ENCODE data around the gene GLRX3.

- no peak for TF ChIP-seq CTCF (IDR thresholded peaks at IDR 0.05)
- no peak for TF ChIP-seq POLR2A (IDR thresholded peaks at IDR 0.05)
Measured at GRCh38 chr10:130190737-130191115, 54.5 kb downstream of the GLRX3 start.

Measured in sigmoid colon (tissue), 3 donors.